ENCODE results near the gene GOLT1A. TPM values are rescaled to one million over a fixed set of nuclear protein-coding genes. Genes with fewer than 3 reads are reported as not detected.

GOLT1A gene
- total and polyA plus RNA-seq, 10 of the 15 experiments (the other 5 are each of a cell fraction or from before 2014, with no cell fraction given): 0.09 to 0.46 TPM; not detected in 8

DNA sequence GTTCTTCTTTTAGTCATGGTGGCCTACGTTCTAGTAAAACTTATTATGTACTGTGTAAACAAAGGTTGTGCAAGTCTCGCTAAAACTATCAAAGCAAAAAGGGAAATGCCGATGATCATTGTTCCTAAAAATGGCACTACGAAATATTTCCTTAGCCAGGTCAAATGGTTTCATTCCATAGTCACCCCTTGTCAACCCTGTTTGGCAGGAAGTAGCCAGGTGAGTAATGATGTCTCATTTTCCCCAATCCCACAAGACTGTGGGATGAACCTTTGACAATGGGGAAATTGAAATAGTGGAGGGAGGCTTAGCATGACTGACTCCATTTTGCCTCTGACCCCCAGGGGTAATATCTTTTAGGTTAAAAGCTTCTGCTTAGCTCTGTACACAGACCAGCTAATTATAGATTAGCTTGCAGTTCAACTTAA is 42.0 kb downstream of the GOLT1A start (continued):
- TF ChIP-seq, protein P1, sequence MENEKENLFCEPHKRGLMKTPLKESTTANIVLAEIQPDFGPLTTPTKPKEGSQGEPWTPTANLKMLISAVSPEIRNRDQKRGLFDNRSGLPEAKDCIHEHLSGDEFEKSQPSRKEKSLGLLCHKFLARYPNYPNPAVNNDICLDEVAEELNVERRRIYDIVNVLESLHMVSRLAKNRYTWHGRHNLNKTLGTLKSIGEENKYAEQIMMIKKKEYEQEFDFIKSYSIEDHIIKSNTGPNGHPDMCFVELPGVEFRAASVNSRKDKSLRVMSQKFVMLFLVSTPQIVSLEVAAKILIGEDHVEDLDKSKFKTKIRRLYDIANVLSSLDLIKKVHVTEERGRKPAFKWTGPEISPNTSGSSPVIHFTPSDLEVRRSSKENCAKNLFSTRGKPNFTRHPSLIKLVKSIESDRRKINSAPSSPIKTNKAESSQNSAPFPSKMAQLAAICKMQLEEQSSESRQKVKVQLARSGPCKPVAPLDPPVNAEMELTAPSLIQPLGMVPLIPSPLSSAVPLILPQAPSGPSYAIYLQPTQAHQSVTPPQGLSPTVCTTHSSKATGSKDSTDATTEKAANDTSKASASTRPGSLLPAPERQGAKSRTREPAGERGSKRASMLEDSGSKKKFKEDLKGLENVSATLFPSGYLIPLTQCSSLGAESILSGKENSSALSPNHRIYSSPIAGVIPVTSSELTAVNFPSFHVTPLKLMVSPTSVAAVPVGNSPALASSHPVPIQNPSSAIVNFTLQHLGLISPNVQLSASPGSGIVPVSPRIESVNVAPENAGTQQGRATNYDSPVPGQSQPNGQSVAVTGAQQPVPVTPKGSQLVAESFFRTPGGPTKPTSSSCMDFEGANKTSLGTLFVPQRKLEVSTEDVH (IDR thresholded peaks at IDR 0.05; ENCODE audit: low read depth, partially characterized antibody): no peak
- TF ChIP-seq PAX8 (IDR thresholded peaks at IDR 0.05): no peak
- TF ChIP-seq TARDBP (IDR thresholded peaks at IDR 0.05; ENCODE audit: borderline replicate concordance): no peak
- TF ChIP-seq BACH1 (IDR thresholded peaks at IDR 0.05; ENCODE audit: borderline replicate concordance): no peak
- no peak for TF ChIP-seq FOS (IDR thresholded peaks at IDR 0.05; ENCODE audit: borderline replicate concordance, extremely low read depth, insufficient read length)
- TF ChIP-seq ZSCAN29 (IDR thresholded peaks at IDR 0.05): no peak
- no peak for TF ChIP-seq TCF12 (IDR thresholded peaks at IDR 0.05; ENCODE audit: low read depth, low read length)
- TF ChIP-seq CBX5 (IDR thresholded peaks at IDR 0.05; ENCODE audit: low read depth): no peak
- TF ChIP-seq HCFC1 (IDR thresholded peaks at IDR 0.05; ENCODE audit: low read length): no peak

DNA sequence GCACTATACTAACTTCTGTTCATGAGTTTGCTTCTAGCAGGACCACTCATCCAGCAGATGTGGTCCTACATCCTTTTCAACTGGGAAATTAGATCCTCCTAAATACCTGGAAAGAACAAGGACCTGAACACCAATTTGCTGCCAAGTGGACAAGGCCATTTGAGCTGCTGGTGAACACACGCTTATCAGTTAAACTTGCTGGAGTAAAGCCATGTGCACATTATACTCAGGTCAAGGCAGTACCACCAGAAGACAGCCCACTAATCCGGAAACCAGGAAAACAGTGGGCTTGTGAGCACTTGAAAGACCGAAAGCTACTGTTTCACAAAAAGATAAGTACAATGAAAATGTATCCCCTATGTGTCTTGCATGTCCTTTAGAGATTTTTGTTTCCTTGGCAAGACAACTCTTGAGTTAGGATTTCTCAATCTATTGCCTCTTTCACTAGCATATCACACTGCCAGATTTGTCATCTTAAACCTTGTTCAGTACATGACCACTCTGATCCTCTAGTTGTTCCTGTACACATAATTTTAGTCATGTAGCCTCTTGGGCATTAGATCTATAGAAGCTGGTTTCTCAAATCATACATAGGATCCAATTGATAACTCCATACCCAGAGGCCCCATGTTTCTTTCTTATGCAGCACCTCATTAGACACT is 43.2 kb downstream of the GOLT1A start:
- DNase-seq (ENCODE audit: low read depth, low spot score) (no peak), ATAC-seq (no peak), FAIRE-seq (no peak)
- Histone ChIP-seq H3K27ac (ENCODE audit: control insufficient read depth, insufficient read depth) (no peak overlapping the region), H3K4me3 (no peak overlapping the region), H3K9me3 (replicated peaks; ENCODE audit: control insufficient read depth, insufficient read depth, low read length) (peaks cover 8% of the 10 kb centered on the region; the same call in 2 of the 3 replicates), H3K36me3 (ENCODE audit: control insufficient read depth in 2 of 2, insufficient read depth in 2 of 2, low read length in 1 of 2) (no peaks in the 10 kb centered on the region), H3K4me2 (ENCODE audit: control insufficient read depth, insufficient read depth) (no peak overlapping the region), H3K9ac (ENCODE audit: control insufficient read depth, insufficient read depth, low read length) (no peak overlapping the region), H3K27me3 (replicated peaks in 1 of 2; ENCODE audit: control insufficient read depth in 2 of 2, insufficient read depth in 2 of 2, low read length in 1 of 2) (peaks cover 0 to 2% of the 10 kb centered on the region in 2 experiments; a peak in 1 of 4 replicates), H4K20me1 (ENCODE audit: control insufficient read depth, insufficient read depth) (no peaks in the 10 kb centered on the region), H3K79me2 (ENCODE audit: control insufficient read depth, insufficient read depth, low read length) (no peaks in the 10 kb centered on the region), H2AFZ (ENCODE audit: control insufficient read depth, low read depth, low read length) (no peak overlapping the region), H3K4me1 (ENCODE audit: control insufficient read depth, insufficient read depth, low read length) (no peaks in the 10 kb centered on the region)
- intact Hi-C loops (cut with micrococcal nuclease; ENCODE audit: unreplicated experiment): no loop called here
- ChIA-PET POLR2A (interaction anchor here (0.8 to 1.6 kb wide), 2 partner anchors 9 to 13 kb away, joined by 3 read pairs; no protein-coding TSS in a partner anchor), RAD21 (ENCODE audit: unreplicated experiment) (no interaction called here), SMC1A (ENCODE audit: uncharacterized antibody, unreplicated experiment) (interaction anchor here (0.6 kb wide), 1 partner anchor 388 kb away, joined by 5 read pairs; no protein-coding TSS in a partner anchor), CTCF (interaction anchor here (1.6 to 2.7 kb wide), 2 partner anchors 8 to 193 kb away, joined by 8 to 11 read pairs; no protein-coding TSS in a partner anchor)
- 20% methylated on average over 3 of the region's 3 CpGs for WGBS (ENCODE audit: insufficient coverage, insufficient replicate concordance, low lambda C conversion rate, missing lambda C conversion rate)
- BruUV-seq (replicated peaks): no TSS peak
- in situ Hi-C loops (cut with MboI): no loop called here
- TF ChIP-seq FOXK2 (IDR thresholded peaks at IDR 0.05): no peak
- no peak for TF ChIP-seq BCL11A (IDR thresholded peaks at IDR 0.05; ENCODE audit: low read depth, low read length)
